ENCODE data around the gene GRIA1.

Gene GRIA1

DNA sequence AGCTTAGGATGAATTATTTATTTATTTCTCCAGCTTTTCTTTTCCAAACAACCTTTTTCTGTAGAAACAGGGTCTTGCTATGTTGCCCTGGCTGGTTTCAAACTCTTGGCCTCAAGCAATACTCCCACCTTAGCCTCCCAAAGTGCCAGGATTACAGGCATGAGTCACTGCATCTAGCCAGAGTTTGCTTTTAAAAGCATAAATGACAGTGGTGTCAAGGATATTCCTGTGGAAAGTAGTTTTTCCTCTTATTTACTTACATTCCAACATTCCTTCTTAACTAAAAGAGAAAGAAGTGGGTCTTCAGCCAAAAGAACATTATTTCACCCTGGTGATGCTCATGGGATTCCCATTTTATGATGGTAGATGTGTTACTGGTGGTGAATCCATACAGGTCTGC is 62.4 kb downstream of the GRIA1 start:
- FAIRE-seq = no peak

DNA sequence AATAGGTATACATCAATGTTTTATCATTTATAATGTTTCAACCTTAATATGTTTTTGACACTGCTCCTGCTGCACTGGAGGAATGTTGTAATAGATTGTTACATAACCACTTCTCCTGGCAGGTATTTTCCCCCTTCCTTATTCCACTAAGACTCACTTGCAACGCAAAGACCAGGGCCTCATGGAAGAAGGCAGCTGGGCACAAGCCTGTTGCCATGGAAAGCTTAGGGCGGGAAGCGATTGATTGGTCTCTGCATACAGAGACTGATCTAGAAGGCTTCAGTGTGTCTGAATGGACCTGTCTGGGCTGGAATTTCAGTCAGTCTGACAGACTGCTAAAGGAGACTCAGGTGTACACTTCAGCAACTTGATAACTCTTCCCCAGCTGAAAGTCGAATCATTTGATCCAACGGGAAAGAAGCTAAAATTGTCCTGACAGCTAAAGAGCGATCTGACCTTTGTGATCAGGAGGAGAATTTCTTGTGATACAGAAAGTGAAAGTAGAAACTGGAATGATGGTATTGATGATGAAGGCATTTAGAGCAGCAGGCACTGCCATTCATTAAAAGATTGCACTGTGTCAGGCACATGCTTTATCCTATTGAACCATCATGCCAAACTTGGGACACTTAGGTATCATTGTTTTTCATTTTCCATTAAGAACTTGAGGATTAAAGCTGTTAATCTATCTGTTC is 65.1 kb downstream of the GRIA1 start:
- FAIRE-seq = no peak

DNA sequence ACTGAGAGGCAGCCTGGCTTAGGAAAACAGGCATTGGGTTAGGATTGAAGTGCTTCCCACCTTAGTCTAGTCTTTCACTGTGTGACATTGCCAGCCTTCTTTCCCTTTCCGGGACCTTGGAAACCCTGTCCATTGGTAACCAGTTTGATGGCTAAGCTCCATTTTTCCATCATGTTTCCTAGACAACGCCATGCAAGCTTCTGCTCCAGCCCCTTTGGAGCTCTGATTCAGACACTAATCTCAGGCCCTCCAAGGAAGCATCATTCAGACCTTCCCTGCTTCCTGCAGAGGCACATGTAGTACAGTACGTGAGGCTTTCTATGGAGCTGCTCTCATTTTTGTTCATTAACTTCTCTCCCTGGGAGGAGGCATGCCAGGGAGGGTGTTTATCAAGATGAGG is 68.5 kb downstream of the GRIA1 start:
- no peak for FAIRE-seq

DNA sequence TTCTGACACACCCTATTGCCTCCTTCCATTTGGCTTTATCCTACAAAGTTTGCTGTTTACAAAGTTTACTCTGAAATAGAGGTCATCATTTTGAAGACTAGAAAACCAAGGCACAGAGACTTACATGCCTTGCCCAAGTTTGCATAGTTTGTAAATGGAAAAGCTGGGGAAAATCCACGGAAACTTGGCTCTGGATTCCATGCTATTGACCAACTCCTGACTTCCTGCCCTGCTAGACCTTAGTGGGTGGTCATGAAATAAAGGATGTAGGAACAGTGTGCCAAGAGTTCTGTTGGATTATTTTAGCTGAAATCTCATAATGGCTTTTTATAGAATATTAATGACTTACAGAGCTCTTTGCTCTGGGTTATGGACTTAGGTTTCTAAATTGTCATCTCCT is 69.5 kb downstream of the GRIA1 start:
- no peak for FAIRE-seq

DNA sequence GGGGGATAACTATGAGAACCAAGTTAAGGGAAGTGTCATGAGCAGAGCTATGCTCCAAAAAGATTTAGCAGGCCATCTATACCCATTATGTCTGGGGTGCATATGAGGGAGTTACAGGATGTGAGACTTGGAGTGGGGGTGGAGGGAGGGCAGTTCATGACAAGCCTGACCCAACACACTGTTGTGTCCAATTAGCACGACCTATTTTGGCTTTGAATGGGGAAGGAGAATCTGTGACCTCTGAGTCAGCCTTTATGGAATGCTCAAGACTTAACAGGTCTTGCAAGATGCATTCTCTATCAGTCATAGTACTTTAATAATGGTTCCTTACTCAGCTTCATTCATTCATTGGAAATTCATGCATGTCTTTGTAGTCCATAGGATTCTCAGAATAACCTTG is 71.7 kb downstream of the GRIA1 start:
- no peak for FAIRE-seq

DNA sequence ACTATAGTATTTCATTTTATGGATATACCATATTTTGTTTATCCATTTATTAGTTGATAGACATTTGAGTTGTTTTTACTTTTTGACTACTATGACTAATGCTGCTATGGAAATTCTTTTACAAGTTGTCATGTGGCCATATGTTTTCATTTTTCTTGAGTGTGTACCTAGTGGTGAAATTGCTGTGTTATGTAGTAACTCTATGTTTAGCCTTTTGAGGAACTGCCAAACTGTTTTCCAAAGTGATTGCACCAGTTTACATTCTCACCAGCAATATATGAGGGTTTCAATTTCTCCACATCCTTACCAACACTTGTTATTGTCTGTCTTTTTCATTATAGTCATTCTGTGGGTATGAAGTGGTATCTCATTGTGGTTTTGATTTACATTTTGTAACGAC is 75.4 kb downstream of the GRIA1 start:
- FAIRE-seq = no peak

DNA sequence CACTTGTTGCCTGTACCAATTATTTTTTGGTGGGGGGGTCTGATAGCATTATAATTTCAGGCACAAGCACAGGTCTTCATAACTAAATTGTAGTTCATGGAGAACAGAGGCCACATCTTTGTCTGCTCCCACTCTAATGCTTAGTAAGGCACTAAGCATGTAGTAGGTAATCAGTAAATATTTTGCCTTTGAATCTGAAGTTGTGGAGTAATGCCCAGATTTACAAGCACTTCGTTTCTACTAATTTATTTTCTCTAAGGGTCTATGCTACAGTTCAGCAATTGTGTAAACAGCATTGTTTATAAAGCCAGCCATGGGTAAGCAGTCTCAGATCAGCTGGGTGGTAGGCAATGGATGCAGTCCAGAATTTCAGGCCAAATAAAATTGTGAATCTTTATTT is 78.6 kb downstream of the GRIA1 start:
- no peak for FAIRE-seq

DNA sequence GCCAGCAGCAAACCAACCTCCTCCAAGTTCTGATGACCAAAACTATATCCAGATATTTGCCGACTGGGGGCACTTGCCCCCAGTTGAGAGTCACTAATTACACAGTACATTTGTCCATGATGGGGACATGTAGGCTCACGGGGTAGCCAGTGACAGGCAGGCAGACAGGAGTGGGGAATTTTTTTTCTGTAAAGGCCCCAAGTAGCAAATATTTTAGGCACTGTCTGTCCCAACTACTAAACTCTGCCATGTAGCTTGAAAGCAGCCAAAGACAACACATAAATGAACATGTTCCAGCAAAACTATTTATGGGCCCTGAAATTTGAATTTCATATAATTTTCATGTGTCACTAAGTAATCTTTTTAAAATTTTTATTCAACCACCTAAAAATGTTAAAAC is 80.7 kb downstream of the GRIA1 start:
- FAIRE-seq = no peak

DNA sequence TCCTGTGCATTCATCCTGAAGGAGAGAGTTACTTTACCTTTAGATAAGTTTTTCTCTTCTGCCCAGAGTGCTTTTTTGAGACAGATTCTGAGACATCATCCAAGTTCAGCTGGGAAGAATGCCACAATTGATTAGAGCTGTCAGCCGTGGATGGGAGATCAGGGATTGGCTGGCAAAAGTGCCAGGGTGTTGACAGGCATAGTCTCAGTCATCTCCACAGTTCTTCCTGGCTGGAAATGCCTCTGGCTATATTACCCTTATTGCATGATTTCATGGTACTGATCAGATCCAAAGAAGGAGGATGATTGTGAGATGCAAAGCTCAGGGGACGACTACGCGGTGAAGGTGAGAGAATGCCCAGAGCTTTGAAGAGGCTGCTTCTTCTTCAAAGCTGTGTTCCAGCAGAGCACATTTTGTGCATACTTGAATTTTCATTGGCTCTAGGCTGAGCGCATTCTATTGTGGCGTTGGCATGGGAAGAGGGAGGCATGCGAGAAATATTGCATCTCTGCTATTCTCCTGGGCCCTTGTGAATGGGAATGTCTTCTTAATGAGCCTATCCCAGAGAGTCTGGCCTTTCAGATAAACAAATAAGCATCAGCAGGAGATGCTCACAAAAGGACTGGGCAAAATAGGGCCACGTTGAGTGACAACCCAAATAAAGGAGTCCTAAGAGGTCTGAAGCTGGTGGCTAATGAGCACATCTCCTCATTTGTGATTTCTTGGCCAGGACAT is 82.1 kb downstream of the GRIA1 start:
- FAIRE-seq = no peak

DNA sequence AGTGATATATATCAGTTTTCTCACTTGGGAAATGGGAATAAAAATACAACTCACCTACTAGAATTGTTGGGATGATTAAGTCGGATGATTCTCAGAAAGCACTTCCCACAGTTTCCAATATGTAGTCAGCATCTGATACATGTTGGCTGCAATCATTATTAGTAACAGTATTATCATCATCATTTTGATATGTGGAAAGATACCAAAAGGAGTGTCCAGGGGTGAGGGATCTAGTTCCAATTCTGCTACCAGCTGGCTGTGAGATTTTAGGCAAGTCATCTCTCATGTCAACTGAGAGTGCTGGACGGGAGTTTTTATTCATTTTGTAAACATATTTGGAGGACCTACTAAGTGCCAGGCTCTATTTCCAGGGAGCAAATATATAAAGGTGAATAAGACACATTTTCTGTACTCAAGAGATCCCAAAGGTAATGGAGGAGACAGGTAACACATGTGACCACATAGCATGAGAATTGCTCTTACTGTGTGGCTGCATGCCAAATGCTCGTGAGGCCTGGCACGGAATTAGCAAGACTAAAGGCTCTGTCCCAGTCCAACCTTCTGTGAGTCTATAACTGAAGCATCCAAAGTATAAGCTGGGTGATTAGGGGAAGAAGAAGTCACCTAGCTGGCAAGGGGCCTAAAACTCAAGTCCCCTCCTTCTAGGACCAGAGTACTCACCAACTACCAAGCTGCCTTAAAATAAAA is 83.0 kb downstream of the GRIA1 start:
- no peak for FAIRE-seq

DNA sequence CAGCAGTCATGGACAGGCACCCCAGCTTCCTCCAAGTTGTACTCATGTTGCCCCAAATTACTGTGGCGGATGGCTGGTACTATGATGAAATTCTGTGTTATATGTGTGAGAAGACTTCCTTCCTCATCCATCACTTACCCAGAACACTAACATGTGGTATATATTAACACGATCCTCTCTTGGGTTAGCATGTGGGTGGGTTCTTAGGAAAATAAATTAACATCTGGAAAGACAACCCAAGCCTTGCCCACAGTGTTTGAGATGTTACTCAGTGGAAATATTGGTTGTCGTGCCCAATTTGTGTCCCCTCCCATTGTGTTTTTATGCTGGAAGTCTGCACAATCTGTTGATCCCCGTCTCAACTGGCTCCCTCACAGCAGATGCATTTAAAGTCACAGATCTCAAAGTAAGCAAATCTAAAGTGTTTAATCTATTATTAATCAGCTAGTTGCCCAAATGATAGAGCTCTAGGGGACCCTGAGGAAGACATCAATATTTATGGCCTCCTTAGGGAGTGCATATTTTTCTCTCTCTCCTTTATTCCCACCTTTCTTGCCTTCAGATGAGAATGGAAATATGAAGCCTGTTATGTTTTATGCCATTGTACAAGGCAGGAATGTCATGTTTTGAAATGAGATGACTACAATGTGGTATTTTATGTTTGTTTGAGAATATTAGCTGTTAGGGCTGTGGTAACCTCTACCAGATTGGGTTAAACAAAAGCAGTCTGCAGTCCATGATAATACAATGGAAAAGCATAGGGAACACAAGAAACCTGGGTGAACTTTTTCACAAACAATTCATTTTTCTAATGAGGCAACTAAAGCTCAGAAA is 93.9 kb downstream of the GRIA1 start:
- FAIRE-seq = no peak

DNA sequence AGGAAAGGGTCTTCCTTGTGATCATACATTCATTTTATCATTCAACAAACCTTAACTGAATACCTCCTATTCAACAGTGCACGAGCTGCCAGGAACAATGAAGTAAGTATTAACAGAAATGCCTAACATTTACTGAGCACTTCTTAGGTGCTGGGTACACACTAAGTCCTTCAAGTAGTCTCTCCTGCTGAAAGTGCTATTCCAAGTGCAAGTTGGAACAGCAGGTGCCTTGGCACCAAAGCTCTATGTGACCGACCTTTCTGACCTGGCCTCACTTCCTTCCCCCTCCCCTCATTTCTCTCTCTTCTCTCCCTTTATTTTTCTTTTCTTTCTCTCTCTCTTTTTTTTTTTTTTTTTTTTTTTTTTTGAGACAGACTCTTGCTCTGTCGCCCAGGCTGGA is 94.5 kb downstream of the GRIA1 start:
- no peak for FAIRE-seq

DNA sequence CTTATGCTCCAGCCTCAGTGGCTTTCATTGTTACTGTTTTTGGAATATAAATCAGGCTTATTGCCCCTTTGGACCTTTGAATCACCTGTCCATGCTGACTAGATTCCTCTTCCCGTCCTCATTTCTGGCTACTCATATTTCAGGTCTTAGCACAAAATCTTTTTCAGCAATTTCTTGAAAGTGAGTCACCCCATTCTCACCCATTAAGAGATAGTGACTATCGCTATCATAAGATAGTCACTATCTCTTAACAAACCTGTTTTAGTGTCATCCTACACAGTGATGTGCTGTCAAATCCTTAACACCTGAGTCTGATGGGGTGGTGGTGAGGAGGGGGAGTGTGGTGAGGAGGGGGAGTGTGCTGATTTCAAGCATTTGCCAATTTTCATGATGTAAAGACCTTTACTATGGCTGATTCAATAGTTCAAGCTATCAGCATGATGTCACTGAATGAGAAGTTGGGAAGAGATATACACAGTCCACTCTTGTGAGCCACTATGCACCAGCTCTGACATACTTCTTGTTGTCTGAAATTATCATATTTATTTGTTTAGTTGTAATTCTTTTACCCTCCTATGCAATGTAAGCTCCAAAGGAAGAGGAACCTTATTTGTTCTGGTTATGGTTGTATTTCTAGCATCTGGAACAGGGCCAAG is 95.3 kb downstream of the GRIA1 start:
- no peak for FAIRE-seq

DNA sequence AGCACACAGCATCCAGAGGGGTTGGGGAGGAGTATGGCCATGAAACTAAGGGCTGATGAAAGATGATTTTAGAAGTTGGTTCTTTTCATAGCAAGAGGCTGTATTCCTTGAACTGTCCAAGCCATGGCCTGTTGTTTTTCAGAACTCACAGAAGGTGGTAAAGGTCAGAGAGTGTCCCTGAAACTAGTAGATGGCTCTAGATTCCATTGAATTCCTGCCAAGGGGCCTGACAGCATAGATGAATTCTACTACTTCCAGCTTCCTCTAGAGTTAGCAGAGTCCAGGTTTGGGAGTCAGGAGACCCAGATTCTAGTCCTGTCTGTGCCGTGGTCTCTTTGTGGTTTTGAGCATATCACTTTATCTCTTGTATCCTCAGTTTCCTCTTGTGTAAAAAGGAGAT is 101.6 kb downstream of the GRIA1 start:
- no peak for FAIRE-seq

DNA sequence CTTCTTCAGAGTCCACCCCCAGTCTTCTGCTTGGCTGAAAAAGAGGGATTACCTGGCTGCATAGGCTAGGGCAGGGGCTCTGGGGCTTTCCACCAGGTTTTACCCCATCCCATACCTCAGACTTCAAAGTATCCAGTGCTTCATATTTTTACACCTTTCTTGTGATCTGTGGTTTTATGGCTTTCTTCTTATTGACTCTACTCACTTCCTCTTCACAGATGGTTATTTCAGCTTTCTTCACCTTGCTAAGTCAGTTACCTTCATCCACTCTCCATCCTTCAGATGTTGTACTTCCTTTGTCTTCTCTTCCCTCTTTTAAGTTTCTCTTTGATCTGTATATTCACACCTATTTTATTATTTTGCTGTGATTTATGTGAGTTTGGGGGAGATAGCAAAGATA is 104.3 kb downstream of the GRIA1 start:
- no peak for FAIRE-seq

DNA sequence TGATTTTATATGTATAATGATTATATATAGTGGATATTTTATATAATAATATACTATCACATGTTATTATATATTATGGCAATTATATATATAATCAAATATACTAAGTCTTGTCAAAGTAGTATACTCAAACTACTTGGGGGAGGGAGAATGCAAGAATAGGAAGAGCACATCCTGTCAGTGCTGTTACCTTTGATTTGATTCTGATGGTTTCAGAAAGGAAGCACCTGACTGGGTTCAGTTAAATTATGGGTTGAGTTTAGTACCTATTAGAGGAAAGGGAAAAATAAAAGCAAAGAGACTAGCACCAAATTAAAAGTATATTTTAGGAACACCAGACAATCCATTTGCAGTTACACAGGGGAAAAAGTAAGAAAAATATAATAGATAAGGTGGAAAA is 107.6 kb downstream of the GRIA1 start:
- no peak for FAIRE-seq

DNA sequence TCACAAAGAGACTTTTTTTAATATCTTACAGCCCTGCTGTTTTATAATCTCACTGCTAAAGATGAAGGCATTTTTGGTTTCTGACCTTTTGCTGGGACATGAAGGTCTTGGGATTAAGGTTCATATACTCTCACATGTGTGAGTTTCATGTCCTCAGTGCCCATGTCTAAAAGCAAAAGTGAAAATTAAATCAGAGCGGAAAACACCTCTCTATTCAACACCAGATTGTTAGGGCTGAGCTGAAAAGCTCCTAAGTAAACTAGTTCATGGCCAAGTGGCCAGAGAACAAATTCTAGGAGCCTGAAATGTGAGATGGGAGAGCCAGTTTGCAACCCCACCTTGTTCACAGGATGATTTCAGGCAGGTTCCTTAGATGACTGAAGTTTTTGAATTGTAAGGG is 110.9 kb downstream of the GRIA1 start:
- no peak for FAIRE-seq

DNA sequence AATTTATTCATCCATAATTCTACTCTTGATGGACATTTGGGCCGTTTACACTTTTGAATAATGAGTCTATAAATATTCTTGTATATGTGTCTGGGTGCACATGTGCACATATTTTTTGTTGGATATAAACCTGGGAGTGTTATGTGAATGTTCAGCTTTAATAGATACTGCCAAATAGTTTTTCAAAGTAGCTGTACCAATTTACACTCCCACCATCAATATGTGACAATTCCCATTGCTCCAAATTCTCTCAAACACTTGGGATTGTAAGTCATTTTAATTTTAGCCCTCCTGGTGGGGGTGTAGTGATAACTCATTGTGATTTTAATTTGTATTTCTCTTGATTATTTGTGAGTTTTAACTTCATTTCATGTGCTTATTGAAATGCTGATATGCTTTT is 114.9 kb downstream of the GRIA1 start:
- no peak for FAIRE-seq

DNA sequence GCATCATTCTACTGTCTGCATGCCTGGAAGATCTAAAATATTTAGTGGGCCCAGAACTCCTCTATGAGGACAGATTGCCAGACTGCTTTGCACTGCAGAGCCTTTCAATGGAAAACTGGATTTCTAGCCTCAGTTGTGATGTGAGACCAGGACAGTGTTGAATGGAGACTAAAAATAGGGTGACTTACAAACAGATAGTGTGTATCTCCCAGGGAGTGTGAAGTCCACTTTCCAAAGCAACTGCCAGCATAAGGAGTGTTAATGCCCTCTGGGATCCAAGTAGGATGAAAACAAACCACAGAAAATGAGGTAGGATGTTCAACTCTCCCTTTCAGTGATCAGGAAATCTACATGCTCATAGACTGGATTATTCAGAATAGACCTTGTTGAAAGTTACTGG is 119.5 kb downstream of the GRIA1 start:
- no peak for FAIRE-seq

DNA sequence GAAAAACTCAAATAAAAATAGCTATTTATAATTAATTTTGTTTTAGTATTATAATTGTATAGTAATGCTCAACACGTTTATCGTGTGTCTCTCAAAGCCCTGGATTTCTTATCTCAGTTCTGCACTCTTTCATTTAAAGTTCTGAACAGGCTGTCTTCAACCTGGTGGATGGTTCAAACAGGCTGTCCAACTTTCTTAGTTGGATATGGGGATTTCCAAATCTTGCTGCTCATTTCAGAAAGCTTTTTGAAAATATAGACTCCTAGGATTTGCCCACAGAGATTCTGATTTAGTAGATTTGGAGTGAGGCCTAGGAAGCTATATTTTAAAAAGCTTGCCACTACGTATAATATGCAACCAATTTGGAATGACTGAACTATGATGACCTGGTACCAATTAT is 120.3 kb downstream of the GRIA1 start:
- FAIRE-seq = no peak

DNA sequence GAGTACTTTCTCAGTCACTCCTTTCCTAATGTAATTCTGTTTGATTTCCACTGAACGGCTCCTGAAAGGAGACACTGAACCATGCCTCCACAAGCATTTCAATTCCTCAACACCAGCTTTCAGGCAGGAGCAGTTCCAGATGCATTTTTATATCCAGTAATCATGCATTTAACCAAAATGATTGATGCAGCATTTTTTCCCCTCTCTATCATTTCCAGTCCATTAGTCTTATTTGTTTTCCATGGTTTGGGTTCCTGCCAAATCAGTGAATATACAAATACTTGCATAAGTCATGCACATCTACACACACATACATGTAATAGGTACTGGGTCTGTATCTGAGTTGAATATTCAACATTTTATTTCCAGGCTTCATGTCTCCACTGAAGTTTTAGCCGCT is 122.7 kb downstream of the GRIA1 start:
- FAIRE-seq = no peak

DNA sequence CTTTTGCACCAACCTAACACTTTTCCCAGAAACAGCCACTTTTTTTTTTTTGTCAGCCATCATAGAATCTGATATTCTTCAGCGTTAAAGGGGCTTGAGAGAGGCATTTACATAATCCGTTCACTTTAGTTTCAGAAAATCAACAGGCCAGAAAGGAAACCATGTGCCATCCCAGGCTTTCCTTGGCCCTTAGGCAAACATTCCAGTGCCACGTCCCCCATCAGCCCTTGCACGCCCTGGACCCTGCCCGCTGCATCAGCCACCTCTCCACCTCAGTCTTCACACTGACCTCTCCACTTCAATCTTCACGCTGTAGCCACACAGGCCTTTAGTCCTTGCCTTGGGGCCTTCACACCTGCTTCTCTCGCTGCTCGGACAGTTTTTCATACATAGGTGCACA is 123.2 kb downstream of the GRIA1 start:
- no peak for FAIRE-seq

DNA sequence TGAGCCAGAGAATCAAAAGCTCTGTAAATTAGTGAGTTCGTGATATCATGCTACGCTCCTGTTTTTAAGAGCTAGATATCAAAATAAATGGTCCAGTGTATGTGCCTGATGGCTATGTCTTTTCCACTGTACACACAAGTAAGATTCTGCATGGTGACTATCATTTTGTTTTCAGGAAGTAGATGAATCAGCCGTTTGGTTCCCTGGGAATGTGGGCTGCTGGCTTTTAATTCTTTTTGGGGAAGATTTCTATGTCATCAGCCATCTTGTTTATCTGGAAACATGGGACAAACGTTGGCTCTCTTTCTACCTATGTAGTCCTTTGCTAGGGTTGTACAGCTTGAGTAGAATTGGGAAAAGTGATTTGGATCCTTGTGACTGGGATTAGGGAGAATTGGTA is 126.7 kb downstream of the GRIA1 start:
- FAIRE-seq = no peak
